Adrenal gland (tissue), 5 donors: ENCODE results near the gene PCLO.

Experiments
- POLR2A ChIP-seq, 2 donors: fragments of 450-650 bp; IDR thresholded peaks; one replicate each; pipeline ENCODE4 v1.6.1; 2017; ENCODE audit warnings: antibody characterized with exemption in 2 of 2, mild to moderate bottlenecking in 2 of 2, moderate library complexity in 1 of 2
- TF ChIP-seq, protein P1 (sequence below), 6 experiments: fragments of 450-650 bp in 4 of 6; fragments of 200-600 bp in 2 of 6; sonication (generic) in 1 of 6; IDR thresholded peaks; 1 replicate in 5 of 6; 2 replicates in 1 of 6; pipeline versions ENCODE4 v1.5.1 to v1.8.0; 2016 to 2021; ENCODE audit warnings: antibody characterized with exemption in 6 of 6, mild to moderate bottlenecking in 2 of 6, moderate library complexity in 1 of 6
- donor health status: DM: no; HTN: no; CAD: no.

DNA sequence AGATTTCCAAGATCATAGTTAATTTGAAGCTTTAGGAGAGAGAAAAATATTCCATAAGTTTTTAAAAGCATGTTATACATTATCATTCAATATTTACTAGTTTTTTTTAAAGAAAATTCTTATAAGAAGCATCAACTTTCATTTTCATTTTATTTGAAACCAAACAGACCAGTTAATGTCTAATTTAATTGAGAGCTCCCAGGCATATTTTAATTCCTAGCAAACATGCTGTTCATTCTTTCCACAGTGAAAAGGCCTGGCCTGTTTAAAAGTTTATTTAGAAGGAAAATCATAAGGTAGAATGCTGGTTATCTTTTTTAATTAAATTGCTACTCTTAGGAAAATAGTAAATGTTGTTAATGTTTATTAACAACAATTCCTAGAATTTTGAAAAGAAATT is 324.4 kb downstream of the PCLO start:
- TF ChIP-seq POLR2A (IDR thresholded peaks at IDR 0.05): no peak
- TF ChIP-seq, protein P1, sequence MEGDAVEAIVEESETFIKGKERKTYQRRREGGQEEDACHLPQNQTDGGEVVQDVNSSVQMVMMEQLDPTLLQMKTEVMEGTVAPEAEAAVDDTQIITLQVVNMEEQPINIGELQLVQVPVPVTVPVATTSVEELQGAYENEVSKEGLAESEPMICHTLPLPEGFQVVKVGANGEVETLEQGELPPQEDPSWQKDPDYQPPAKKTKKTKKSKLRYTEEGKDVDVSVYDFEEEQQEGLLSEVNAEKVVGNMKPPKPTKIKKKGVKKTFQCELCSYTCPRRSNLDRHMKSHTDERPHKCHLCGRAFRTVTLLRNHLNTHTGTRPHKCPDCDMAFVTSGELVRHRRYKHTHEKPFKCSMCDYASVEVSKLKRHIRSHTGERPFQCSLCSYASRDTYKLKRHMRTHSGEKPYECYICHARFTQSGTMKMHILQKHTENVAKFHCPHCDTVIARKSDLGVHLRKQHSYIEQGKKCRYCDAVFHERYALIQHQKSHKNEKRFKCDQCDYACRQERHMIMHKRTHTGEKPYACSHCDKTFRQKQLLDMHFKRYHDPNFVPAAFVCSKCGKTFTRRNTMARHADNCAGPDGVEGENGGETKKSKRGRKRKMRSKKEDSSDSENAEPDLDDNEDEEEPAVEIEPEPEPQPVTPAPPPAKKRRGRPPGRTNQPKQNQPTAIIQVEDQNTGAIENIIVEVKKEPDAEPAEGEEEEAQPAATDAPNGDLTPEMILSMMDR (IDR thresholded peaks at IDR 0.05): no peak
